Sigmoid colon (tissue), 7 donors: ENCODE results near the gene PRSS1. TPM values are rescaled to one million over a fixed set of nuclear protein-coding genes. Genes with fewer than 3 reads are reported as not detected.
"Not testable (repeated sequence)": the region's sequence is repeated elsewhere in the genome, so short reads cannot be mapped to it uniquely, and the experiment has no call there.

Experiments used
- DNase-seq: peaks from one replicate; pipeline ENCODE4 v3.0.0-alpha.2; 2019
- H3K27ac ChIP-seq, 4 donors: fragments of 200-600 bp; sonication (generic); one replicate each; pipeline ENCODE4 v1.5.1; 2016 to 2019; ENCODE audit warnings: mild to moderate bottlenecking in 1 of 4
- H3K27me3 ChIP-seq, 3 donors: fragments of 200-600 bp; sonication (generic); one replicate each; pipeline ENCODE4 v1.5.1; 2019; ENCODE audit warnings: mild to moderate bottlenecking in 1 of 3
- H3K36me3 ChIP-seq, 4 donors: fragments of 200-600 bp; sonication (generic); one replicate each; pipeline ENCODE4 v1.5.1; 2016 to 2019
- H3K4me1 ChIP-seq, 4 donors: fragments of 200-600 bp; sonication (generic); one replicate each; pipeline ENCODE4 v1.5.1; 2017 to 2019
- H3K4me3 ChIP-seq, 4 donors: fragments of 200-600 bp; sonication (generic); one replicate each; pipeline ENCODE4 v1.5.1; 2017 to 2019; ENCODE audit warnings: mild to moderate bottlenecking in 2 of 4, moderate library complexity in 1 of 4
- H3K9me3 ChIP-seq, 4 donors: fragments of 200-600 bp in 3 of 4; sonication (generic) in 3 of 4; one replicate each; pipeline versions ENCODE4 v1.5.1 to v1.6.1; 2013 to 2019
- EP300 ChIP-seq, 4 donors: sonication (generic); formaldehyde crosslinking; IDR thresholded peaks; one replicate each; pipeline ENCODE4 v1.6.1; 2017; ENCODE audit warnings: antibody characterized with exemption in 4 of 4
- POLR2A ChIP-seq, 2 donors: fragments of 450-650 bp; IDR thresholded peaks; one replicate each; pipeline ENCODE4 v1.6.1; 2016; ENCODE audit warnings: antibody characterized with exemption in 2 of 2, mild to moderate bottlenecking in 2 of 2, moderate library complexity in 2 of 2
- POLR2AphosphoS5 ChIP-seq, 4 donors: sonication (generic); formaldehyde crosslinking; IDR thresholded peaks; one replicate each; pipeline ENCODE4 v1.6.1; 2017; ENCODE audit warnings: antibody characterized with exemption in 4 of 4
- WGBS, 2 donors: extraction: QIAGEN DNeasy Blood & Tissue Kit; methylation state at CpG; one replicate each; pipeline ENCODE4 v1.1.7; 2013; 5-methylcytosine and 5-hydroxymethylcytosine counted together
- intact Hi-C: fragments of 100-400 bp; cut with DNase I; formaldehyde crosslinking; loops from one replicate; pipeline ENCODE4 v1.15.1; 2023
- polyA plus RNA-seq, 3 donors: library from polyadenylated mRNA; stranded (reverse); fragments of 200-250 nt; gene quantifications; one replicate each; pipeline ENCODE4 v1.2.3, GENCODE V29; 2013
- total RNA-seq, 4 donors: library from RNA; depleted of rRNA; stranded (reverse); fragments of >200 nt; gene quantifications; one replicate each; pipeline ENCODE4 v1.1.0, GENCODE V29; 2016
- TF ChIP-seq, protein P1 (sequence below), 4 experiments: fragments of 450-650 bp in 3 of 4; fragments of 200-600 bp in 1 of 4; IDR thresholded peaks; one replicate each; pipeline ENCODE4 v1.5.1; 2016 to 2019; ENCODE audit warnings: antibody characterized with exemption in 4 of 4, mild to moderate bottlenecking in 3 of 4, moderate library complexity in 2 of 4
- donor health status: healthy with polysubstance abuse.
- donor health status: Bipolar disorder and iron deficiency.
- donor health status: healthy.

PRSS1 gene
- total and polyA plus RNA-seq, 7 donors: 0.67 to 25.8 (median 1.8) TPM; not detected in 4

DNA sequence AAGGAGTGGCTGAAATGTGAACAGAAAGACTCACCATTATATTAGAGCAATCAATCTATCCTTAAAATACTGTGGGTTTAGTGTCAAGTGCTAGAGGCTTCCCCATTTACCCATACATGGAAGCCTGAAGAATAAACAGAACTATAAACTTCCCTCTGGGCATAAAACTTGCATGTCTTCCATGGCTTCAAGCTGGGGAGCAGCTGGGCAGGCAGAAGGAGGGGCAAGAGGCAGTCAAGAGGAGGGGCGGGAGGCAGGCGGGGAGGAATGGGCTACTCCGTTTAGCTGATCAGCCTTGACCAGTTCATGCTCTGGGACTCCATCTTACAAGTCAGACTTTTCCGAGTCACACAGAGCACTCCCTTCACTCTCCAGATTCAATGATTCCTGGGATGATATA, 3.5 kb upstream of the PRSS1 start:
- H3K4me1 ChIP-seq: peaks cover 0 to 14% (median 11%) of the 10 kb centered on the region in 4 donors
- no peaks in the 10 kb centered on the region for H3K27me3 ChIP-seq
- H3K4me3 ChIP-seq: no peak overlapping the region
- TF ChIP-seq EP300 (IDR thresholded peaks at IDR 0.05) (no peak), POLR2AphosphoS5 (IDR thresholded peaks at IDR 0.05) (no peak), POLR2A (IDR thresholded peaks at IDR 0.05) (no peak)
- TF ChIP-seq, protein P1, sequence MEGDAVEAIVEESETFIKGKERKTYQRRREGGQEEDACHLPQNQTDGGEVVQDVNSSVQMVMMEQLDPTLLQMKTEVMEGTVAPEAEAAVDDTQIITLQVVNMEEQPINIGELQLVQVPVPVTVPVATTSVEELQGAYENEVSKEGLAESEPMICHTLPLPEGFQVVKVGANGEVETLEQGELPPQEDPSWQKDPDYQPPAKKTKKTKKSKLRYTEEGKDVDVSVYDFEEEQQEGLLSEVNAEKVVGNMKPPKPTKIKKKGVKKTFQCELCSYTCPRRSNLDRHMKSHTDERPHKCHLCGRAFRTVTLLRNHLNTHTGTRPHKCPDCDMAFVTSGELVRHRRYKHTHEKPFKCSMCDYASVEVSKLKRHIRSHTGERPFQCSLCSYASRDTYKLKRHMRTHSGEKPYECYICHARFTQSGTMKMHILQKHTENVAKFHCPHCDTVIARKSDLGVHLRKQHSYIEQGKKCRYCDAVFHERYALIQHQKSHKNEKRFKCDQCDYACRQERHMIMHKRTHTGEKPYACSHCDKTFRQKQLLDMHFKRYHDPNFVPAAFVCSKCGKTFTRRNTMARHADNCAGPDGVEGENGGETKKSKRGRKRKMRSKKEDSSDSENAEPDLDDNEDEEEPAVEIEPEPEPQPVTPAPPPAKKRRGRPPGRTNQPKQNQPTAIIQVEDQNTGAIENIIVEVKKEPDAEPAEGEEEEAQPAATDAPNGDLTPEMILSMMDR (IDR thresholded peaks at IDR 0.05): no peak
- no peaks in the 10 kb centered on the region for H3K9me3 ChIP-seq
- intact Hi-C loops: no loop called here
- no peak for DNase-seq
- WGBS, 2 donors: 60 to 76% methylated on average over 4 of the region's 4 CpGs
- H3K27ac ChIP-seq: no peak overlapping the region
- no peaks in the 10 kb centered on the region for H3K36me3 ChIP-seq

DNA sequence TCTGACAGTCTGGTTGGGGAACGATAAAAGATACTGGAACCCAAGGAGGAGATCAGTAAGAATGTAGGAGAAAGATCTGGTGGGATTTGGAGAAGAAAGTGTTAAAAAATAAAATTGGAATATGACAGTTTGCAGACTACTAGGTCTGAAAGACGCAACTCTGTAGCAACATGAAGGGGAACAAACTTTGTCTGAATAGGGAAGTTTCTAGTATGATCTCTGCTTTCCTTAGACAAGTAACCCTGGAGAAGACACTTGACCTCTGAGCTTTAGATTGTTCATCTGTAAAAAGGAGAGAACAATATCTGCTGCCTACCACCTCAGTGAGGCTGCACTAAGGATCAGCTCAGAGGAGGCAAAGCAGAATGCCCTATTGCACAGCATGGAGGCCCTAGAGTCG, 3.0 kb upstream of the PRSS1 start:
- Histone ChIP-seq H3K27ac (no peak overlapping the region), H3K4me3 (no peak overlapping the region), H3K9me3 (no peaks in the 10 kb centered on the region), H3K27me3 (no peaks in the 10 kb centered on the region), H3K4me1 (peaks cover 0 to 13% (median 11%) of the 10 kb centered on the region in 4 donors), H3K36me3 (no peaks in the 10 kb centered on the region)
- DNase-seq: no peak
- intact Hi-C loops: no loop called here
- WGBS, 2 donors: 75 to 79% methylated on average over 3 of the region's 3 CpGs
- TF ChIP-seq EP300 (IDR thresholded peaks at IDR 0.05) (no peak), POLR2A (IDR thresholded peaks at IDR 0.05) (no peak), POLR2AphosphoS5 (IDR thresholded peaks at IDR 0.05) (no peak)
- TF ChIP-seq, protein P1 (IDR thresholded peaks at IDR 0.05): no peak

DNA sequence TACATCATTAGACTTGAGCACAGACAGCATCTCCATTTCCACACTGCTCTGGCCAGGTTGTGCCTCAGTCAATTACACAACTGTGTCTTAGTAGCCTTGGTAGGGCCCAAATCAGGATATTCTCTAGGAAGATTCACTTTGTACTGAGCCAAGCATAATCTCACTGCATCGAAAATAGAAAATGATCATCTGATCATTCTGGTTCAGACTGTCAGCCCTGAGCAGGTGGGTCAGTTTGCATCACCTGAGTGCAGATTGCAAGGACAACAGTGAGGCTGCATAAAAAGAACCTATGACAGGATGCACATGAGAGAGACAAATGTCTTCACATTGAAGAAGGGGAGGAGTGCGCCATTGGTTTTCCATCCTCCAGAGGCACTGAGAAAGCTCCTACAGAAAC, 862 bp upstream of the PRSS1 start:
- H3K27ac ChIP-seq, H3K36me3 ChIP-seq, DNase-seq, H3K27me3 ChIP-seq, H3K4me1 ChIP-seq, H3K9me3 ChIP-seq, intact Hi-C loops, H3K4me3 ChIP-seq: not testable (repeated sequence)
- 91 to 96% methylated on average over 2 of the region's 2 CpGs for WGBS, 2 donors

DNA sequence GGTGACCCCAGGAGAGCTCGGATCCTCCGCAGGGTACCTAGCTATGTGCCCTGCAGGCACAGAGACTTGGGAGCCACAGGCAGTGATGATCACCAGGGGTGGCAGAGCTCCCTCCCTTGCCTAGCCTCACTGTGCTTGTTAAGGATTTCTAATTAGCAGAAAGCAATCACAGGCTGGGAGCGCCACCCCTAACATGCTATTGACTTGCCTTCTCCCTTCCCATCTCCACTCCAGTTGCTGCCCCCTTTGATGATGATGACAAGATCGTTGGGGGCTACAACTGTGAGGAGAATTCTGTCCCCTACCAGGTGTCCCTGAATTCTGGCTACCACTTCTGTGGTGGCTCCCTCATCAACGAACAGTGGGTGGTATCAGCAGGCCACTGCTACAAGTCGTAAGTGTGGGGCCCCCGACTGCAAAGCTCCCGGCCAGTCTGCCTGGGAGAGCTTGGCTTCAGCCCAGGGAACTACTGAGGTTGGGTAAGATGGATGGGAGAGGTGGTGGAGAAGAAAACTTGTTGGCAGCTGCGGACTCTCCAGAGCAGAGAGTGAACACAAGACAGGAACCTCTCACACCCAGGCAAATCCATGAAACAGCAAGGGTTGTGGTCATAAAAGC, 1.2 kb downstream of the PRSS1 start:
- Histone ChIP-seq H3K27me3 (no peaks in the 10 kb centered on the region), H3K9me3 (no peaks in the 10 kb centered on the region), H3K27ac (no peak overlapping the region), H3K4me1 (no peaks in the 10 kb centered on the region), H3K4me3 (no peak overlapping the region), H3K36me3 (no peaks in the 10 kb centered on the region)
- intact Hi-C loops: no loop called here
- WGBS, 2 donors: 77 to 80% methylated on average over 9 of the region's 9 CpGs
- TF ChIP-seq POLR2AphosphoS5 (IDR thresholded peaks at IDR 0.05): no peak
- TF ChIP-seq POLR2A (IDR thresholded peaks at IDR 0.05): no peak
- TF ChIP-seq EP300 (IDR thresholded peaks at IDR 0.05): no peak
- TF ChIP-seq, protein P1 (IDR thresholded peaks at IDR 0.05): no peak
- DNase-seq: no peak

DNA sequence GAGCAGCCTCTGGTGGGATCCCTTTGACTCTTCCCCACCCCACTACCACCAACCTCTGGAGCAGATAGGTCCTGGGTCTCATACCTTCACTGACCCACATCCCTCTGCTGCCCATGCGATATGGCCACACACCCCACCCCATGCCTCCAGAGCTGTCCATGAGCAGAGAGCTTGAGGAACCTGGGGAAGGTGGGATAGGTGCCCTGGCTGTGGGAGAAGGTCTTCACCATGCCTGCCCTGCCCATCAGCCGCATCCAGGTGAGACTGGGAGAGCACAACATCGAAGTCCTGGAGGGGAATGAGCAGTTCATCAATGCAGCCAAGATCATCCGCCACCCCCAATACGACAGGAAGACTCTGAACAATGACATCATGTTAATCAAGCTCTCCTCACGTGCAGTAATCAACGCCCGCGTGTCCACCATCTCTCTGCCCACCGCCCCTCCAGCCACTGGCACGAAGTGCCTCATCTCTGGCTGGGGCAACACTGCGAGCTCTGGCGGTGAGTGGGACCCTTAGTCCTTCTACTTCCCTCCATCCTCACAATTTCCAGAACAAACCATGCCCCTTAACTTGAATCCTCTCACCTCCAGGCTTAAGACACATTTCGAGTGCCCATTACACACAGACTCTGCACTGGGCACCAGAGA, 2.4 kb downstream of the PRSS1 start:
- H3K27ac ChIP-seq, H3K36me3 ChIP-seq, H3K27me3 ChIP-seq, H3K9me3 ChIP-seq, intact Hi-C loops, H3K4me1 ChIP-seq, H3K4me3 ChIP-seq, DNase-seq: not testable (repeated sequence)
- 88% methylated on average over 14 of the region's 14 CpGs for WGBS, 2 donors
